ENCODE results near the gene PNMA3.

- no peak for TF ChIP-seq EP300 (IDR thresholded peaks at IDR 0.05; ENCODE audit: borderline replicate concordance in 1 of 2, control insufficient read depth in 1 of 2, low read depth in 2 of 2, low read length in 2 of 2)
- TF ChIP-seq, protein P1, sequence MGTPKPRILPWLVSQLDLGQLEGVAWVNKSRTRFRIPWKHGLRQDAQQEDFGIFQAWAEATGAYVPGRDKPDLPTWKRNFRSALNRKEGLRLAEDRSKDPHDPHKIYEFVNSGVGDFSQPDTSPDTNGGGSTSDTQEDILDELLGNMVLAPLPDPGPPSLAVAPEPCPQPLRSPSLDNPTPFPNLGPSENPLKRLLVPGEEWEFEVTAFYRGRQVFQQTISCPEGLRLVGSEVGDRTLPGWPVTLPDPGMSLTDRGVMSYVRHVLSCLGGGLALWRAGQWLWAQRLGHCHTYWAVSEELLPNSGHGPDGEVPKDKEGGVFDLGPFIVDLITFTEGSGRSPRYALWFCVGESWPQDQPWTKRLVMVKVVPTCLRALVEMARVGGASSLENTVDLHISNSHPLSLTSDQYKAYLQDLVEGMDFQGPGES (IDR thresholded peaks at IDR 0.05): no peak
- TF ChIP-seq ATF2 (IDR thresholded peaks at IDR 0.05; ENCODE audit: low read length): no peak
- TF ChIP-seq TCF7 (IDR thresholded peaks at IDR 0.05; ENCODE audit: borderline replicate concordance): no peak
- TF ChIP-seq MYC (IDR thresholded peaks at IDR 0.05; ENCODE audit: insufficient read depth, insufficient read length, insufficient replicate concordance, low read length, severe bottlenecking): no peak
- no peak for TF ChIP-seq RCOR1 (conservative IDR thresholded peaks at IDR 0.05; ENCODE audit: low read depth, low read length)
- no peak for TF ChIP-seq CTCF (IDR thresholded peaks at IDR 0.05 in 2 of 3, conservative IDR thresholded peaks at IDR 0.05 in 1 of 3; ENCODE audit: control insufficient read depth in 2 of 3, extremely low read depth in 1 of 3, insufficient read depth in 1 of 3, low read depth in 3 of 3, low read length in 3 of 3)
- TF ChIP-seq TAF1 (IDR thresholded peaks at IDR 0.05; ENCODE audit: borderline replicate concordance, low read depth, low read length): no peak
Measured at GRCh38 chrX:153029875-153030274, 26.4 kb upstream of the PNMA3 start.
